HG03159 (cell line): ENCODE results near the gene ZNF460.
"Not testable (repeated sequence)": the region's sequence is repeated elsewhere in the genome, so short reads cannot be mapped to it uniquely, and the experiment has no call there.

Source experiments
- ATAC-seq: cut with Tn5 transposase; IDR thresholded peaks from one replicate; pipeline ENCODE4 v1.9.1; 2021; ENCODE audit warnings: mild to moderate bottlenecking, moderate library complexity; ENCODE audit not compliant: unreplicated experiment

ZNF460 gene

GRCh38 chr19:57280165-57280961, at the start of gene ZNF460:
ZNF460 (plus strand) TSS chr19:57280485; CDS start chr19:57280807, 322 bp downstream.
- ATAC-seq = peak; percentile 76

GRCh38 chr19:57231686-57232085, 48.6 kb upstream of the ZNF460 start:
- ATAC-seq = no peak

- no peak for ATAC-seq
Measured at GRCh38 chr19:57233207-57233606, 47.1 kb upstream of the ZNF460 start.

- no peak for ATAC-seq
Measured at GRCh38 chr19:57239982-57240310, 40.3 kb upstream of the ZNF460 start.

GRCh38 chr19:57240311-57241090, 39.8 kb upstream of the ZNF460 start, which contains the start of gene ZNF805:
ZNF805 (plus strand) TSS chr19:57240632; CDS start chr19:57240892, 260 bp downstream.
- ATAC-seq = peak; percentile 95

- ATAC-seq = no peak
Measured at GRCh38 chr19:57241176-57241575, 39.1 kb upstream of the ZNF460 start.

GRCh38 chr19:57242821-57243220, 37.5 kb upstream of the ZNF460 start:
- no peak for ATAC-seq

- no peak for ATAC-seq
Measured at GRCh38 chr19:57244513-57244912, 35.8 kb upstream of the ZNF460 start.

- no peak for ATAC-seq
Measured at GRCh38 chr19:57245066-57245465, 35.2 kb upstream of the ZNF460 start.

- no peak for ATAC-seq
Measured at GRCh38 chr19:57245959-57246358, 34.3 kb upstream of the ZNF460 start.

GRCh38 chr19:57248646-57249045, 31.6 kb upstream of the ZNF460 start:
- ATAC-seq = no peak

- ATAC-seq = no peak
Measured at GRCh38 chr19:57249329-57249728, 31.0 kb upstream of the ZNF460 start.

GRCh38 chr19:57253767-57254166, 26.5 kb upstream of the ZNF460 start:
- ATAC-seq = not testable (repeated sequence)

- no peak for ATAC-seq
Measured at GRCh38 chr19:57262044-57262443, 18.2 kb upstream of the ZNF460 start.

GRCh38 chr19:57263244-57263741, 17.0 kb upstream of the ZNF460 start:
- no peak for ATAC-seq

- no peak for ATAC-seq
Measured at GRCh38 chr19:57267291-57267690, 13.0 kb upstream of the ZNF460 start.

GRCh38 chr19:57269515-57270250, 10.6 kb upstream of the ZNF460 start:
- no peak for ATAC-seq

- ATAC-seq = no peak
Measured at GRCh38 chr19:57271280-57271679, 9.0 kb upstream of the ZNF460 start.

GRCh38 chr19:57273014-57273413, 7.3 kb upstream of the ZNF460 start:
- no peak for ATAC-seq

GRCh38 chr19:57276430-57276829, 3.9 kb upstream of the ZNF460 start:
- no peak for ATAC-seq

GRCh38 chr19:57278481-57278880, 1.8 kb upstream of the ZNF460 start:
- ATAC-seq = not testable (repeated sequence)
